H9 (cell line): ENCODE measurements around the gene CNGB1. TPM values are rescaled to one million over a fixed set of nuclear protein-coding genes. Genes with fewer than 3 reads are reported as not detected.

Source experiments
- DNase-seq: peaks from one replicate; pipeline ENCODE4 v3.0.0-alpha.2; 2017
- H2AFZ ChIP-seq: one replicate; pipeline ENCODE4 v1.6.1; 2013; ENCODE audit warnings: mild to moderate bottlenecking, low read length, control low read depth, moderate library complexity
- H2AK5ac ChIP-seq: 2 replicates; pipeline ENCODE4 v1.6.1; 2013; ENCODE audit warnings: low read length, control low read depth, mixed read lengths; ENCODE audit not compliant: insufficient read length
- H2BK120ac ChIP-seq: one replicate; pipeline ENCODE4 v1.6.1; 2013; ENCODE audit warnings: low read depth, mild to moderate bottlenecking, low read length, control low read depth, inconsistent platforms; ENCODE audit not compliant: poor library complexity, severe bottlenecking
- H2BK12ac ChIP-seq: 2 replicates; pipeline ENCODE4 v1.6.1; 2013; ENCODE audit warnings: low read length, control low read depth, mixed read lengths, low read depth; ENCODE audit not compliant: insufficient read length
- H2BK15ac ChIP-seq: 2 replicates; pipeline ENCODE4 v1.6.1; 2013; ENCODE audit warnings: low read depth, low read length, control low read depth
- H2BK20ac ChIP-seq: one replicate; pipeline ENCODE4 v1.6.1; 2013; ENCODE audit warnings: low read depth, mild to moderate bottlenecking, low read length, control low read depth, inconsistent platforms; ENCODE audit not compliant: poor library complexity, severe bottlenecking
- H2BK5ac ChIP-seq: 2 replicates; pipeline ENCODE4 v1.6.1; 2013; ENCODE audit warnings: low read length, control low read depth, mixed read lengths; ENCODE audit not compliant: insufficient read length
- H3K14ac ChIP-seq: 2 replicates; pipeline ENCODE4 v1.6.1; 2013; ENCODE audit warnings: low read length, control low read depth; ENCODE audit not compliant: insufficient read depth
- H3K18ac ChIP-seq: 2 replicates; pipeline ENCODE4 v1.6.1; 2013; ENCODE audit warnings: low read depth, mild to moderate bottlenecking, mixed read lengths, low read length, control low read depth; ENCODE audit not compliant: insufficient read length
- H3K23ac ChIP-seq: 2 replicates; pipeline ENCODE4 v1.6.1; 2013; ENCODE audit warnings: low read length, control low read depth, mixed read lengths, low read depth; ENCODE audit not compliant: insufficient read length
- H3K23me2 ChIP-seq: 2 replicates; pipeline ENCODE4 v1.6.1; 2013; ENCODE audit warnings: low read depth, mild to moderate bottlenecking, mixed read lengths, low read length, control low read depth; ENCODE audit not compliant: insufficient read length, poor library complexity, severe bottlenecking
- H3K27ac ChIP-seq: 2 replicates; pipeline ENCODE4 v1.5.1; 2013; ENCODE audit warnings: low read length, control low read depth, mixed read lengths, low read depth; ENCODE audit not compliant: insufficient read length
- H3K27me3 ChIP-seq: 2 replicates; pipeline ENCODE4 v1.6.1; 2013; ENCODE audit warnings: low read length, control low read depth, inconsistent platforms; ENCODE audit not compliant: insufficient read depth
- H3K4ac ChIP-seq: 2 replicates; pipeline ENCODE4 v1.6.1; 2013; ENCODE audit warnings: low read depth, mild to moderate bottlenecking, control low read depth, inconsistent platforms, low read length, moderate library complexity
- H3K4me1 ChIP-seq: 2 replicates; pipeline ENCODE4 v1.6.1; 2013; ENCODE audit warnings: low read length, control low read depth, inconsistent platforms; ENCODE audit not compliant: insufficient read depth
- H3K4me2 ChIP-seq: 2 replicates; pipeline ENCODE4 v1.6.1; 2013; ENCODE audit warnings: low read length, control low read depth, mixed read lengths; ENCODE audit not compliant: insufficient read length, insufficient read depth
- H3K56ac ChIP-seq: 2 replicates; pipeline ENCODE4 v1.6.1; 2013; ENCODE audit warnings: low read depth, mild to moderate bottlenecking, mixed read lengths, low read length, control low read depth; ENCODE audit not compliant: insufficient read length
- H3K79me1 ChIP-seq: 2 replicates; pipeline ENCODE4 v1.6.1; 2013; ENCODE audit warnings: low read depth, mild to moderate bottlenecking, moderate library complexity, low read length, control low read depth, inconsistent platforms; ENCODE audit not compliant: insufficient read depth, poor library complexity, severe bottlenecking
- H3K79me2 ChIP-seq: 2 replicates; pipeline ENCODE4 v1.6.1; 2013; ENCODE audit warnings: low read length, control low read depth, inconsistent platforms; ENCODE audit not compliant: insufficient read depth
- H3K9ac ChIP-seq: 2 replicates; pipeline ENCODE4 v1.6.1; 2013; ENCODE audit warnings: low read length, control low read depth, mixed read lengths; ENCODE audit not compliant: insufficient read length; ENCODE audit errors: extremely low read depth
- H3K9me3 ChIP-seq: one replicate; pipeline ENCODE4 v1.6.1; 2013; ENCODE audit warnings: low read depth, low read length, inconsistent platforms; ENCODE audit not compliant: control insufficient read depth
- H3T11ph ChIP-seq: one replicate; pipeline ENCODE4 v1.6.1; 2013; ENCODE audit warnings: mild to moderate bottlenecking, low read length, control low read depth, inconsistent platforms
- H4K20me1 ChIP-seq: one replicate; pipeline ENCODE4 v1.6.1; 2013; ENCODE audit not compliant: control insufficient read depth, insufficient read length, insufficient read depth
- H4K5ac ChIP-seq: 2 replicates; pipeline ENCODE4 v1.6.1; 2013; ENCODE audit warnings: low read depth, mild to moderate bottlenecking, mixed read lengths, low read length, control low read depth; ENCODE audit not compliant: insufficient read length
- H4K8ac ChIP-seq: replicated peaks from 2 replicates; pipeline ENCODE4 v1.6.1; 2013; ENCODE audit warnings: low read length, control low read depth, mixed read lengths, low read depth; ENCODE audit not compliant: insufficient read length
- H4K91ac ChIP-seq: 2 replicates; pipeline ENCODE4 v1.6.1; 2013; ENCODE audit warnings: low read depth, mild to moderate bottlenecking, moderate library complexity, mixed read lengths, low read length, control low read depth; ENCODE audit not compliant: insufficient read length
- H3K27ac Mint-ChIP-seq, 3 experiments: 2 replicates in 2 of 3; 3 replicates in 1 of 3; pipeline ENCODE4 v1.8.0; 2020 to 2021; ENCODE audit warnings: mixed read lengths in 3 of 3, mild to moderate bottlenecking in 1 of 3, moderate library complexity in 1 of 3
- H3K27me3 Mint-ChIP-seq: 2 replicates; pipeline ENCODE4 v1.8.0; 2021; ENCODE audit warnings: low read depth, mild to moderate bottlenecking, moderate library complexity, mixed read lengths
- H3K36me3 Mint-ChIP-seq, 3 experiments: 2 replicates in 2 of 3; 3 replicates in 1 of 3; pipeline ENCODE4 v1.8.0; 2020 to 2021; ENCODE audit warnings: low read depth in 3 of 3, mixed read lengths in 3 of 3; ENCODE audit not compliant: insufficient read depth in 1 of 3
- H3K4me1 Mint-ChIP-seq, 2 experiments: 2 replicates each; pipeline ENCODE4 v1.8.0; 2020; ENCODE audit warnings: mixed read lengths in 2 of 2
- H3K4me3 Mint-ChIP-seq, 2 experiments: 2 replicates in 1 of 2; 3 replicates in 1 of 2; pipeline ENCODE4 v1.8.0; 2020 to 2021; ENCODE audit warnings: mild to moderate bottlenecking in 2 of 2, mixed read lengths in 2 of 2, moderate library complexity in 1 of 2
- H3K9me3 Mint-ChIP-seq, 2 experiments: 2 replicates in 1 of 2; 3 replicates in 1 of 2; pipeline ENCODE4 v1.8.0; 2020; ENCODE audit warnings: mild to moderate bottlenecking in 2 of 2, mixed read lengths in 2 of 2, moderate library complexity in 1 of 2
- WGBS: extraction: QIAGEN DNeasy Blood & Tissue Kit; methylation state at CpG from one replicate; pipeline ENCODE4 v1.1.7; 2013; ENCODE audit warnings: missing lambda C conversion rate, low lambda C conversion rate, mixed read lengths; ENCODE audit not compliant: insufficient read length; ENCODE audit errors: extremely low coverage; 5-methylcytosine and 5-hydroxymethylcytosine counted together
- total RNA-seq: library from RNA; stranded (reverse); gene quantifications from 2 replicates; pipeline ENCODE4 v1.2.1, GENCODE V29; 2021
- TF ChIP-seq, protein P1 (sequence below): fragments of 200-600 bp; sonication (generic); conservative IDR thresholded peaks from 3 replicates; pipeline ENCODE4 v1.8.0; 2021; ENCODE audit warnings: antibody characterized with exemption, mild to moderate bottlenecking

The CNGB1 gene
- total RNA-seq, 1 experiment from 2014 or later, result not detected

DNA sequence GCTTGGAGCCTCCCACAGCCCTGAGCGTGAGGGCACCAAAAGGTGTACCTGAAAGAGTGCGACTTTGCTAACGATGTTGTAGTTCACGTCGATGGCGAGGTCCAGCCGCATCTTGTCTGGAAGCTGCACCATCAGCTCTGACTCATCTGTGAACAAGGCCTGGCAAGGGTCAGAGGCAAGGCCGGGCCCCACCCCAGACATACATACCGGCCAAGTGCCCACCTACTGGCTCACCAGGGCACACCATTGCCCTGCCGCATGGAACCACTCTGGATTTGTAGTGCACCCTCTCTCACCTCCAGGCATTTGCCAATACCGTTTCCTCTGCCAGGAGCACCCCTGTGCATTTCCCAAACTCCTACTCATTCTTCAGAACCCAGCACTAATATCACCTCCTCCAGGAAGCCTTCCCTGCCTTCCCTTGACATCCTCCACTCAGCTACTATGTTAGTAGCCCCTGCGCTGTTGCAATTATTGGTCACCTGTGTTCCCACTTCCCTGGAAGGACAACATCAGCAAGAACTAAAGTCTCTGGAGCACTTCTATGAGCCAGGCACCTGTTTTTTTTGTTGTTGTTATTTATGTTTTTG, 69.4 kb downstream of the CNGB1 start:
- Histone ChIP-seq H4K91ac (no peak overlapping the region), H3K9me3 (no peaks in the 10 kb centered on the region), H4K8ac (no peak overlapping the region), H2AK5ac (no peak overlapping the region), H3K79me2 (no peaks in the 10 kb centered on the region), H3K56ac (no peak overlapping the region), H3K4me2 (no peak overlapping the region), H2BK20ac (no peak overlapping the region), H2BK120ac (no peak overlapping the region), H3K14ac (no peak overlapping the region), H4K20me1 (no peaks in the 10 kb centered on the region), H3K79me1 (no peaks in the 10 kb centered on the region), H3K9ac (no peak overlapping the region), H3K23ac (no peak overlapping the region), H2BK15ac (no peak overlapping the region), H3K4me1 (no peaks in the 10 kb centered on the region), H3K27ac (no peak overlapping the region), H2AFZ (no peak overlapping the region), H2BK12ac (no peak overlapping the region), H2BK5ac (no peak overlapping the region), H3K23me2 (no peaks in the 10 kb centered on the region), H4K5ac (no peak overlapping the region), H3K18ac (no peak overlapping the region), H3K4ac (no peak overlapping the region), H3K27me3 (no peaks in the 10 kb centered on the region), H3T11ph (no peak overlapping the region)
- Mint-ChIP-seq H3K27ac (peak overlapping the region in 1 of 3 experiments; percentile 29; a peak in 1 of 7 replicates), H3K9me3 (no peaks in the 10 kb centered on the region; a peak in 1 of 5 replicates), H3K4me3 (no peak overlapping the region), H3K4me1 (peaks cover 0 to 20% of the 10 kb centered on the region in 2 experiments; a peak in 1 of 4 replicates), H3K36me3 (no peaks in the 10 kb centered on the region; a peak in 1 of 7 replicates), H3K27me3 (peaks cover 12% of the 10 kb centered on the region)
- no peak for DNase-seq
- TF ChIP-seq, protein P1, sequence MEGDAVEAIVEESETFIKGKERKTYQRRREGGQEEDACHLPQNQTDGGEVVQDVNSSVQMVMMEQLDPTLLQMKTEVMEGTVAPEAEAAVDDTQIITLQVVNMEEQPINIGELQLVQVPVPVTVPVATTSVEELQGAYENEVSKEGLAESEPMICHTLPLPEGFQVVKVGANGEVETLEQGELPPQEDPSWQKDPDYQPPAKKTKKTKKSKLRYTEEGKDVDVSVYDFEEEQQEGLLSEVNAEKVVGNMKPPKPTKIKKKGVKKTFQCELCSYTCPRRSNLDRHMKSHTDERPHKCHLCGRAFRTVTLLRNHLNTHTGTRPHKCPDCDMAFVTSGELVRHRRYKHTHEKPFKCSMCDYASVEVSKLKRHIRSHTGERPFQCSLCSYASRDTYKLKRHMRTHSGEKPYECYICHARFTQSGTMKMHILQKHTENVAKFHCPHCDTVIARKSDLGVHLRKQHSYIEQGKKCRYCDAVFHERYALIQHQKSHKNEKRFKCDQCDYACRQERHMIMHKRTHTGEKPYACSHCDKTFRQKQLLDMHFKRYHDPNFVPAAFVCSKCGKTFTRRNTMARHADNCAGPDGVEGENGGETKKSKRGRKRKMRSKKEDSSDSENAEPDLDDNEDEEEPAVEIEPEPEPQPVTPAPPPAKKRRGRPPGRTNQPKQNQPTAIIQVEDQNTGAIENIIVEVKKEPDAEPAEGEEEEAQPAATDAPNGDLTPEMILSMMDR, result no peak
- no CpG with 5 or more reads among the region's 12 CpGs for WGBS
